Lower leg skin (tissue), 3 donors: ENCODE results near the gene APPL1.
"Not testable (repeated sequence)": the region's sequence is repeated elsewhere in the genome, so short reads cannot be mapped to it uniquely, and the experiment has no call there.

Source experiments
- CTCF ChIP-seq, 3 donors: fragments of 450-650 bp; IDR thresholded peaks; one replicate each; pipeline ENCODE4 v1.5.1; 2016; ENCODE audit warnings: antibody characterized with exemption in 3 of 3, mild to moderate bottlenecking in 3 of 3, moderate library complexity in 2 of 3
- POLR2A ChIP-seq, 2 donors: fragments of 450-650 bp; IDR thresholded peaks; one replicate each; pipeline ENCODE4 v1.6.1; 2016 to 2017; ENCODE audit warnings: antibody characterized with exemption in 2 of 2, mild to moderate bottlenecking in 1 of 2, moderate library complexity in 1 of 2

GRCh38 chr3:57303520-57303919 lies 76.0 kb downstream of the APPL1 start:
- not testable (repeated sequence) for TF ChIP-seq CTCF, POLR2A (IDR thresholded peaks at IDR 0.05)
